C4-2B (cell line): Measurements from ENCODE around the gene CHRNE.
A peak's percentile ranks its signal among the peaks of the same experiment; 100 is the strongest.

Source experiments
- H3K27ac ChIP-seq: fragments of 450-650 bp; 2 replicates; pipeline ENCODE4 v1.5.1; 2017
- ZFX ChIP-seq: fragments of 450-650 bp; IDR thresholded peaks from 2 replicates; pipeline ENCODE4 v1.6.1; 2017
- TF ChIP-seq, protein P1 (sequence below): fragments of 450-650 bp; conservative IDR thresholded peaks from 2 replicates; pipeline ENCODE4 v1.5.1; 2017; ENCODE audit warnings: mild to moderate bottlenecking

Gene CHRNE

DNA sequence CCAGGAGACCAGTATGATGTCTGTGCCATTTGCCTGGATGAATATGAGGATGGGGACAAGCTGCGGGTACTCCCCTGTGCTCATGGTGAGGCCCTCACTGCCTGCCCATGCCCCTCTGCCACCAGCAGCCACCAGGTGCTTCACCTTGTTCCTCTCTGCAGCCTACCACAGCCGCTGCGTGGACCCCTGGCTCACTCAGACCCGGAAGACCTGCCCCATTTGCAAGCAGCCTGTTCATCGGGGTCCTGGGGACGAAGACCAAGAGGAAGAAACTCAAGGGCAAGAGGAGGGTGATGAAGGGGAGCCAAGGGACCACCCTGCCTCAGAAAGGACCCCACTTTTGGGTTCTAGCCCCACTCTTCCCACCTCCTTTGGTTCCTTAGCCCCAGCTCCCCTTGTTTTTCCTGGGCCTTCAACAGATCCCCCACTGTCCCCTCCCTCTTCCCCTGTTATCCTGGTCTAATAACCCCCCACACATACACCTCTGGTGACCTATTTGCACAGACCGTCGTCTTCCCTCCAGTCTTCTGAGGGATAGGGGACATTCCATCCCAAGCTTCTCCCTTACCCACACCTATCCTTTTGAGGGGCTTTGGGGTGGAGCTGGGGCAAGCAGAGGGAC is 41.8 kb upstream of the CHRNE start:
- H3K27ac ChIP-seq: no peak overlapping the region; the same call in 1 of the 2 replicates

DNA sequence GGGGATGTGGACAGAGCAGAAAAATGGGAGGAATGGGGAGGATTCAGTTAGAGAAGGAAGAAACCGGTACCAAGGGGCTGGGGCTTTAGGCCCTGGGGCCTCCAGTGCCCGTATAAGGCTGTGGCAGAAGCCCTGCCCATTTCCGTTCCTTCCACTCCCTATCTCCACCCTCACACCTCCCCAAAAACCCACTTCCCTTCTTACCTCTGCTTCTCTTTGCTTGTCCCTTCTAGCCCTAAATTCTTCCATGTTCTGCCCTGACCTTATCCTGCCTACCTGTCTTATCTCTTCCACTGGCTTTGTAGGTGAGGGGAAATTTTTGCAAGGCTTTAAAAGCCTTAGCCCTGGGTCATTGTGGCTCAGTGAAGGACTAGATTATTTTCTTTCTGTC is 41.3 kb upstream of the CHRNE start:
- TF ChIP-seq ZFX: no peak
- TF ChIP-seq, protein P1, sequence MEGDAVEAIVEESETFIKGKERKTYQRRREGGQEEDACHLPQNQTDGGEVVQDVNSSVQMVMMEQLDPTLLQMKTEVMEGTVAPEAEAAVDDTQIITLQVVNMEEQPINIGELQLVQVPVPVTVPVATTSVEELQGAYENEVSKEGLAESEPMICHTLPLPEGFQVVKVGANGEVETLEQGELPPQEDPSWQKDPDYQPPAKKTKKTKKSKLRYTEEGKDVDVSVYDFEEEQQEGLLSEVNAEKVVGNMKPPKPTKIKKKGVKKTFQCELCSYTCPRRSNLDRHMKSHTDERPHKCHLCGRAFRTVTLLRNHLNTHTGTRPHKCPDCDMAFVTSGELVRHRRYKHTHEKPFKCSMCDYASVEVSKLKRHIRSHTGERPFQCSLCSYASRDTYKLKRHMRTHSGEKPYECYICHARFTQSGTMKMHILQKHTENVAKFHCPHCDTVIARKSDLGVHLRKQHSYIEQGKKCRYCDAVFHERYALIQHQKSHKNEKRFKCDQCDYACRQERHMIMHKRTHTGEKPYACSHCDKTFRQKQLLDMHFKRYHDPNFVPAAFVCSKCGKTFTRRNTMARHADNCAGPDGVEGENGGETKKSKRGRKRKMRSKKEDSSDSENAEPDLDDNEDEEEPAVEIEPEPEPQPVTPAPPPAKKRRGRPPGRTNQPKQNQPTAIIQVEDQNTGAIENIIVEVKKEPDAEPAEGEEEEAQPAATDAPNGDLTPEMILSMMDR: no peak
- H3K27ac ChIP-seq: no peak overlapping the region

More for the DNA sequence above, 41.8 kb upstream of the CHRNE start:
- TF ChIP-seq ZFX: no peak
- TF ChIP-seq, protein P1: no peak

DNA sequence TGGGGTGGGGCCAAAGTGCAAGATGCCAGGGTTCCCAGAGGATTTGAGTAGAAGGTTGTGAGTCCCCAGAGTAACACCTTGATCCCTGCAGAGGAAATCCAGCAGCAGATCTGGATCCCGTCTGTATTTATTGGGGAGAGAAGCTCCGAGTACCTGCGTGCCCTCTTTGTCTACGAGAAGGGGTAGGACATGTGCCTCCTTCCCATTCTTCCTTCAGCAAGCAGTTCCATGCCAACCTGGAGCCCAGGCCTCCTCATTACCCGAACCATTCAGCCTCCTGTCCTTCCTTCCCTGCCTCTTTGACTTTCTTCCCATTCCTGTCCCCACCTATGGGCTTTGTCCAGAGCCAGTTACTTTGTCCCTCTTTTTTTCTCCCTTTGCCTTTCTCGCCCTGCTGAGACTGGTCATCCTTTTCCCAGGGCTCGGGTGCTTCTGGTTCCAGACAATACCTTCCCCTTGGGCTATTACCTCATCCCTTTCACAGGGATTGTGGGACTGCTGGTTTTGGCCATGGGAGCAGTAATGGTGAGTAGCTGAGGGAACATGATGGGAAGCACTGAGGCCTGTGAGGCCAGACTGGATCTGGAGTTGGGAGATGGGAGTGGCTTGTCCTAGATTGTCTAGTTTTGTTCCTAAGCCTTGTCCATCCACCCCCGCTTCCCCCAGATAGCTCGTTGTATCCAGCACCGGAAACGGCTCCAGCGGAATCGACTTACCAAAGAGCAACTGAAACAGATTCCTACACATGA is 40.0 kb upstream of the CHRNE start:
- no peak overlapping the region for H3K27ac ChIP-seq
- TF ChIP-seq, protein P1: no peak
- no peak for TF ChIP-seq ZFX

DNA sequence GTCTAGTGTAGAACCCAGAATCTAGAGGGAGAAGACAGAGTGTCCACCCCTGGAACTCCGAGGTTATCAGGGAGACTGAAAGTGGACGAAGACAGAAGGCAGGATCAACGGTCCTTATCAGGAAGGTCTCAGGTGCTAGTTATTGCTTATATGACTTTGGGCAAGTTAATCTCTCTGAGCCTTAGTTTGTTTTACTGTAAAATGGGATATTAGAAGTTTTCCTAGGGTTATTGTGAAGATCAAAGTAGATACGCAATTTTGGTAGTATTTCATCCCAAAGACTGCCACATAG is 38.4 kb upstream of the CHRNE start:
- TF ChIP-seq, protein P1: no peak
- TF ChIP-seq ZFX: no peak
- H3K27ac ChIP-seq: peak overlapping the region; percentile 97

DNA sequence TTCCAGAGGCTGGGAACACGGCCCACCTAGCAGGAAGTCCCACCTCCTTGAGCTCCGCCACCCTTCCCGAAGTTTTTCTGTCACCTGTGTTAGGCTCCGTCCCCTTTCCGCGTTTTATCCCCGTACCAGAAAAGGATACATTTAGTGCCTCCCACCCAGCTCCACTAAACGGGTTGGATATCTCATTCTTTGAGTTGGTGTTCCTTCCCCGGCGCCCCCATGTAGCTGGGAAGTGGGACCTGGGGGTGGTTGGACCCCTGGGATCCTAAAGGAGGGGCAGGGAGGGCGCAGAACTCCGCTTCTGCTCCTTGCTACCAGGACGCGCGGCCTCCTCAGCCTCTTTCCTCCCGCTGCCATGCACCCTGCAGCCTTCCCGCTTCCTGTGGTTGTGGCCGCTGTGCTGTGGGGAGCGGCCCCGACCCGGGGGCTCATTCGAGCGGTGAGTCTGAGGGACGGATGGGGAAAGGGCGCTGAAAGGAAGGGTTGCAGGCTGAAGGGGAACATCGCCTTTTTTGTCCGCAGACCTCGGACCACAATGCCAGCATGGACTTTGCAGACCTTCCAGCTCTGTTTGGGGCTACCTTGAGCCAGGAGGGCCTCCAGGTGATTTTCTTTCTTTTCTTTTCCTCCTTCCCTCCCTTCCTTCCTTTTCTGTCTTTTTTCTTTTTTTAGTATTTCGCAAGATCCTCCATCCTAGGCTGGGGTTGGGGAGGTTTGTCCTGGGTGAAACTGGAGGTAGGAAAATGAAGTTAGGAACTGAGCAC is 37.8 kb upstream of the CHRNE start:
- peak overlapping the region; percentile 97 for H3K27ac ChIP-seq
- TF ChIP-seq ZFX: 0 out of 2 replicates have a peak, but pooled peaks have one; percentile 9
- TF ChIP-seq, protein P1: no peak

DNA sequence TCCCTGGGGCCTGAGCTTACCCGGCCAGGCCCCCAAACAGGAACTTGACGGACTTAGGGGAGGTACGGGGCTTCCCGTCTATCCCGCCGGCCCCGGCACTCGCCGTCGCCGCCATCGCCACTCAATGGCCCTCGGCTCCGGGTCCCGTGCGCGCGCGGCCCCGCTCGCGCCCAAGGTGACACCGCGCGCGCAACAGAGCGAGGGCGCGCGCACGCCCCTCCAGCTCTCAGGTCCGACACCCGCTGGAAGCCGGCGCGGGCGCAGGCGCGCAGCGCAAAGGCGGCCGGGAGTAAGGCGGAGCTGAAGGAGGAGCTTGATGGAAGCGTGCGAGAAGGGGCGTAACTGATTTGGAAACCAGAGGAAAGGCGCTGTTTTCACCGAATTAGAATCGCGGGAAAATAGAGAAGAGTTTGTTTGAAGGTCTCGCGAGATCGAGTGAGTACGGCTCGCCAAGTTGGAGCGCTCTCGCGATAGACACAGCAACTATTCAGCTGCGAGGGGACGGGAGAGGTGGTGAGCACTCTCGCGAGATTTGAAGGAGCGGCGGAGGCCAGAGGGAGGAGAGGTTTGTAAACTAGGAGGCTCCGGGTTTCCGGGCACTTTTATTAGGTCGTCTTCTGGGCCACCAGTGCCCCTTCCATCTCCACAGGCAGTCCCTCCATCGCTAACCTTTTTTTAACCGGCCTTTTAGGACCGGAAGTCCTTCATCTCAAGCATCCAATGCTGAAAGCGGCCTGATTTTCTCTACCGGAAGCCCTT is 37.1 kb upstream of the CHRNE start, which contains the start of the genes RNF167 and SLC25A11:
RNF167 (plus strand) TSS at position 473 of the 759 bp plus-strand sequence. CDS start 642 bp downstream, outside the sequence.
SLC25A11 (minus strand) TSS at position 251 of the 759 bp plus-strand sequence; CDS start at position 115, 136 bp downstream.
- H3K27ac ChIP-seq: peak within 1 kb of the TSS; percentile 97
- TF ChIP-seq ZFX: no peak
- TF ChIP-seq, protein P1: no peak
